ENCODE data around the gene KRT16.
"Not testable (repeated sequence)": the region's sequence is repeated elsewhere in the genome, so short reads cannot be mapped to it uniquely, and the experiment has no call there.

Gene KRT16

GRCh38 chr17:41631898-41632285 lies 19.3 kb upstream of the KRT16 start:
- no peak for DNase-seq (ENCODE audit: low spot score)
- in situ Hi-C loops (cut with MboI; ENCODE audit: low sequenced_read_pairs, unreplicated experiment) = no loop called here
- TF ChIP-seq CTCF (IDR thresholded peaks at IDR 0.05; ENCODE audit: borderline replicate concordance, control extremely low read depth, extremely low read depth, insufficient read depth, missing control alignments) = no peak

- DNase-seq (ENCODE audit: low spot score) = no peak
- TF ChIP-seq CTCF (IDR thresholded peaks at IDR 0.05; ENCODE audit: borderline replicate concordance, control extremely low read depth, extremely low read depth, insufficient read depth, missing control alignments) = no peak
- in situ Hi-C loops (cut with MboI; ENCODE audit: low sequenced_read_pairs, unreplicated experiment) = no loop called here
These were observed 18.7 kb upstream of the KRT16 start for GRCh38 chr17:41631025-41631897.

GRCh38 chr17:41629826-41630670 lies 17.5 kb upstream of the KRT16 start:
- TF ChIP-seq CTCF (IDR thresholded peaks at IDR 0.05; ENCODE audit: borderline replicate concordance, control extremely low read depth, extremely low read depth, insufficient read depth, missing control alignments) = no peak
- in situ Hi-C loops (cut with MboI; ENCODE audit: low sequenced_read_pairs, unreplicated experiment) = no loop called here
- DNase-seq (ENCODE audit: low spot score) = no peak

GRCh38 chr17:41629316-41629715 lies 16.7 kb upstream of the KRT16 start:
- no peak for DNase-seq (ENCODE audit: low spot score)
- no peak for TF ChIP-seq CTCF (IDR thresholded peaks at IDR 0.05; ENCODE audit: borderline replicate concordance, control extremely low read depth, extremely low read depth, insufficient read depth, missing control alignments)
- in situ Hi-C loops (cut with MboI; ENCODE audit: low sequenced_read_pairs, unreplicated experiment) = no loop called here

GRCh38 chr17:41628621-41629255 lies 16.2 kb upstream of the KRT16 start:
- in situ Hi-C loops (cut with MboI; ENCODE audit: low sequenced_read_pairs, unreplicated experiment); DNase-seq (ENCODE audit: low spot score): not testable (repeated sequence)

DNA sequence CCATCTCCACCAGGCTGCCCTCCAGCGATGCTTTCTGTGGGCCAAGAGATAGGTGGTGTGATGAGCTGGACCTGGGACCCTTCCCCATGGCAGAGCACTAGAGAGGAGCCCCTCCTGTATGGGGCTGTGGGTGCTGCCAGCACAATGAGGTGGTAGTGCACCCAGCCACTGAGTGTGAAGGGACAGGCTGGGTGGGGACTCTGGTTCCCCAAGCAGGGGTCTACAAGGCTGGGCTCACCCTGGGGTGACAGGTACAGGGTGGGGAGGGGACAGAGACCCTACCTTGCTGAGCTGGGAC lies 15.5 kb upstream of the KRT16 start:
- DNase-seq (ENCODE audit: low spot score); in situ Hi-C loops (cut with MboI; ENCODE audit: low sequenced_read_pairs, unreplicated experiment): not testable (repeated sequence)

DNA sequence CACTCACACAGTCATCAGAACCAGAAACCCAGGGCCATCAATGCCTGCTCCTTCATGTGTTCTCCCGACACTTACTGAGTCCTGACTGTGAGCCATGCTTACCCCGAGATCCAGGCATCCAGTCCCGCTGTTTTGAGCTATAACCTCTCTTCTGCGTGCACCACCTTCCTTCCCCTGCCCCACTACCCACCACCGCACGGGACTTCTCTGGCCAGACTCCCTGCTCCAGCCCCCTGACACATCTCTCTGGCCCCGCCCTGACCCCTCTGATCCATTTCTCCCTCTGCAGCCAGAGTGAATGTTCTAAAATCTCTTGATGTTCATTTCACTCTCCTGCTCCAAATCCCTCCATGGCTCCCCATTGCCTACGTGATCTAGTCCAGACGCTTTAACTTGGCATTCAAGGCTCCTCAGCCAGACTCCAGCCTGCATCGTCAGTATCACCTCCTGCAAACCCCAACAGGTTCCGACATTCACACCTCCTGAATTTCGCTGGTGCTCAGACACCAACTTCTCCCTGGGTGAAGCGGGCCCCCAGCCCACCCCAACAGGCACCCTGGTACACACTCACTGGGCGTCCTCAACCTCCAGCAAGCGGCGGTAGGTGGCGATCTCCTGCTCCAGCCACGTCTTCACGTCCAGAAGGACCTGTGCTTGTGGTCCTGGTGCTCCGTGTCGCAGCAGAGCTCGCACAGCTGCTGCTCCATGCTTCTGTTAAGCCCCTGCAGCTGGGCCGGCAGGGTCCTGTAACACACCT lies 14.9 kb upstream of the KRT16 start:
- no peak for TF ChIP-seq CTCF (IDR thresholded peaks at IDR 0.05; ENCODE audit: borderline replicate concordance, control extremely low read depth, extremely low read depth, insufficient read depth, missing control alignments)
- DNase-seq (ENCODE audit: low spot score) = no peak
- in situ Hi-C loops (cut with MboI; ENCODE audit: low sequenced_read_pairs, unreplicated experiment) = no loop called here

DNA sequence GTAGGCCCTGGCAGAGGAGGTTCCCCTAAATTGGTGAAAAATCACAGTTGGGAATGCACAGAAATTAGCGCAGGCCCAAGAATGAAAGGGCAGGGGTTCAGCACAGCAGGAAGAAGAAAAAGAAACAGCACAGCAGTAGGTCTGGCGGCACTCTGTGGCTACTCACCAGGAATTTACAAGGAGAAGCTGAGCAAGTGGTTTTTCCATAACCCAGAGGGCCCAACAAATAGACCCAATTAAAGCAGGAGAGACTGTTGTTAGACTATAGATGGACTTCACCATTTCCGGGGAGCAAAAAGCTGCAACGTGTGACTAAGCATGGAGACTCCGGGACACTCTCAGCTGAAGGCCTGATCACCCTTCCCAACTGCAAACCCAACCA lies 14.3 kb upstream of the KRT16 start:
- in situ Hi-C loops (cut with MboI; ENCODE audit: low sequenced_read_pairs, unreplicated experiment); DNase-seq (ENCODE audit: low spot score): not testable (repeated sequence)

DNA sequence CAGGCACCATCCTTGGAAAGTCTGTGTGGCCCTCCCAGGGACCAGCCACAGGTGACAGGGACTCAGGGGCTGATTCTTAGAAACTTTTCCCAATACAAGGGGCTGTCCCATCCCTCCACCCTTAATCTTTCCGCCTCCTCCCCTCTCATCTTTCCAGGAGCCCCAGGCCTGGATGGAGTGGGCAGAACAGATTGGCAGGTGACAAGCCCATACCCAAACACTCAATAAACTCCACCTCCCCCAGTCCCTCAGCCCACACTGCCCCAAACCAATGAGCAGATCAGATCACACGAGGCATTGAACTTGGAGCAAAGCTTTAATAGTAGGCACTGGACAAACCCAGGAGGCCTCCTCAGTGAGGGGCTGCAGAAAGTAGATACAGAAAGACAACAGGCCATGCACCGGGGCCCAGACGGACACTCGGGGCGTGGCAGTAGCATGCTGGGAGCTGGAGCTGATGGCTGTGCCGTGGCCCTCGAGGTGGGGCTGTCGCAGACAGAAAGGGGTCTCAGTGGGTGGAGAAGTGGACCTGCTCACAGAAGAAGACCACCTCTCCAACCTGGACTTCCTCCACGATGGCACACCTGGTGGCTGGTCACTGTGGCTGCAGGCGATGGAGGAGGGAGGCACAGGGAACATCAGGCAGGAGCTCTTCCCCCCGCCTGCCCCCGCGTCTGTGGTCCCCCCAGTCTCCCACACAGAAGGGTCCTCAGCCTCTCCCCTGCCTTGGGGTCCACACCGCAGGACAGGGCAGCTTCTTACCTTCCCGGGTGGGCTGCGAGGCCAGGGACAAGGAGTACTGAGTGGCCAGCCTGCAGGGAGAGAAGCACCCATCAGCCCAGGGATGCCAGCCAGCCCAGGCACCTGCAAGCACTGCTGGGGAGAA lies 13.7 kb upstream of the KRT16 start:
- in situ Hi-C loops (cut with MboI; ENCODE audit: low sequenced_read_pairs, unreplicated experiment) = not testable (repeated sequence)

More for the DNA sequence above, 13.7 kb upstream of the KRT16 start:
- not testable (repeated sequence) for DNase-seq (ENCODE audit: low spot score)

Data from GM13976 (cell line).